Tibial artery (tissue), 4 donors: ENCODE data around the gene CYTIP.

Experiments used
- DNase-seq, 2 donors: peaks; one replicate each; pipeline ENCODE4 v3.0.0-alpha.2; 2019
- H3K27ac ChIP-seq, 2 donors: fragments of 200-600 bp; sonication (generic) in 1 of 2; 1 replicate in 1 of 2; 2 replicates in 1 of 2; pipeline ENCODE4 v1.5.1; 2018 to 2019; ENCODE audit warnings: mild to moderate bottlenecking in 1 of 2
- H3K27me3 ChIP-seq, 2 donors: fragments of 200-600 bp; sonication (generic) in 1 of 2; one replicate each; pipeline versions ENCODE4 v1.5.1 to v1.6.0; 2016 to 2019
- H3K36me3 ChIP-seq, 3 donors: fragments of 200-600 bp; sonication (generic) in 2 of 3; one replicate each; pipeline ENCODE4 v1.5.1; 2016 to 2019; ENCODE audit warnings: mild to moderate bottlenecking in 2 of 3
- H3K4me1 ChIP-seq, 4 donors: fragments of 200-600 bp; sonication (generic) in 2 of 4; 1 replicate in 3 of 4; 2 replicates in 1 of 4; pipeline ENCODE4 v1.5.1; 2016 to 2019
- H3K4me3 ChIP-seq, 2 donors: fragments of 200-600 bp; sonication (generic) in 1 of 2; 1 replicate in 1 of 2; 2 replicates in 1 of 2; pipeline ENCODE4 v1.5.1; 2018 to 2019; ENCODE audit warnings: mild to moderate bottlenecking in 2 of 2
- H3K9me3 ChIP-seq, 3 donors: fragments of 200-600 bp; sonication (generic) in 1 of 3; one replicate each; pipeline ENCODE4 v1.5.1; 2016 to 2019
- intact Hi-C: fragments of 100-400 bp; cut with DNase I; formaldehyde crosslinking; loops from one replicate; pipeline ENCODE4 v1.15.0; 2023; ENCODE audit warnings: low total_unique reads
- TF ChIP-seq, protein P1 (sequence below), 2 experiments: fragments of 200-600 bp in 1 of 2; fragments of 450-650 bp in 1 of 2; IDR thresholded peaks; one replicate each; pipeline ENCODE4 v1.5.1; 2017 to 2019; ENCODE audit warnings: antibody characterized with exemption in 2 of 2, mild to moderate bottlenecking in 1 of 2, moderate library complexity in 1 of 2

CYTIP gene

DNA sequence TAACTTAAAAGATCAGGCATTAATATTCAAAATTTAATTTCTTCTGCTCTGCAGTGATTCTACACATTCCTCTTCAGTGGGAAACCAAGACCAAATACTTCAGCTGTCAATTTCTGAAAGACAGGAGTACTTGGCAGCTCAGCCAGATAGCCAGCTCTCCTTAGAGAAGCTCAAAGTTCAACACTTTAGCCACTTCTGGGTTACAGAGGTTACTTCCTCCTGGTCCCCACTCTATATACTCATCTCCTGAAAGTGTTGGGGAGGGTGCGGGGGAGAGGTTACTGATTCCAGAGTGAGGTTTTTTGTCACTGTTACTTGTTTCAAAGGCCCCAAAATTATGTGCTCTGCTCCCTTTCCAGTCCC, 4.1 kb downstream of the CYTIP start:
- Histone ChIP-seq H3K4me3 (no peak overlapping the region), H3K27ac (no peak overlapping the region)

DNA sequence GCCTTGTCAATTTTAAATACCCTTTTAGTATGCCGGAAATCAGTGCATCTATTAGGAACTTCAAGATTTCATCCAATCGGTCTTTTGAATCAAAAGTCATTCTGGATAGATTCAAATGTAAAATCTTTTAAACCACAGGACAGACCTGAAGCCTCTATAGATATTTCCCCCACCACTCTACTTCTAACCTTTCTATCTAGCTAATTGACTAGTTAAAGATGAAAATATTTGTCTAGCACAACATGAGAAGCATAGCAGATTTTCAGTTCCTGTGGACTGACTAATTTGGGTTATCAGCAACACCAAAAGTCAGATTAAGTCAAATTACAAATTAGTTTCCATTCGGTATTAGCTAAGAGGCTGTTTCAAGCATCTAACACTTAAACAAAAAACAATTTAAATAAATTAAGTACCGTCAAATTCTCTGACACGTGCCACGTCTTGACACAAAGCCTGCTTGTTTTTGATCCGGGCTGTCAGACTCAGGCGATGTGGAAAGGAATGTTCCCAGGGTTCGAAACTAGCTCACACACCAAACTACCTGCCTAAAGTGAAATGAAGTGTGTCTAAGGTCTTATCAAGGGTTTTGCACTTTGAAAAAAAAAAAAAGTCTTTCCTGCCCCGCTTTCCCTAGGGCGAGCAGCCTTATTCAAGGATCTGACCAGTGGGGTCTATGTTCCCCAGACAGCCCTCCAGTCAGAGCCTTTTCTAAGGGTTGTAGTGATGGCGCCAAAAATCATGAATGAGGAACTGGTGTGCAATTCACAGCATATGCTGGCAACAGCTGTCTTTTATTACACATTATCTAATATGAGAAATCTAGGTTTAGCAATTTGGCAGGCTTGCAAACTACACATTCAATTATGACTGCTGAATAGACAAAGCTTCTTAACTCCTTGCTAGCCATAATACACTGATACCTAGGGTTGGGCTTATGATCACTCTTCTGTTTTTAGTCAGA, 4.7 kb downstream of the CYTIP start:
- Histone ChIP-seq H3K27ac (no peak overlapping the region), H3K27me3 (no peaks in the 10 kb centered on the region), H3K4me3 (no peak overlapping the region), H3K36me3 (no peaks in the 10 kb centered on the region), H3K9me3 (no peaks in the 10 kb centered on the region), H3K4me1 (peaks cover 0 to 27% (median 8%) of the 10 kb centered on the region in 4 donors)
- no peak for DNase-seq
- TF ChIP-seq, protein P1, sequence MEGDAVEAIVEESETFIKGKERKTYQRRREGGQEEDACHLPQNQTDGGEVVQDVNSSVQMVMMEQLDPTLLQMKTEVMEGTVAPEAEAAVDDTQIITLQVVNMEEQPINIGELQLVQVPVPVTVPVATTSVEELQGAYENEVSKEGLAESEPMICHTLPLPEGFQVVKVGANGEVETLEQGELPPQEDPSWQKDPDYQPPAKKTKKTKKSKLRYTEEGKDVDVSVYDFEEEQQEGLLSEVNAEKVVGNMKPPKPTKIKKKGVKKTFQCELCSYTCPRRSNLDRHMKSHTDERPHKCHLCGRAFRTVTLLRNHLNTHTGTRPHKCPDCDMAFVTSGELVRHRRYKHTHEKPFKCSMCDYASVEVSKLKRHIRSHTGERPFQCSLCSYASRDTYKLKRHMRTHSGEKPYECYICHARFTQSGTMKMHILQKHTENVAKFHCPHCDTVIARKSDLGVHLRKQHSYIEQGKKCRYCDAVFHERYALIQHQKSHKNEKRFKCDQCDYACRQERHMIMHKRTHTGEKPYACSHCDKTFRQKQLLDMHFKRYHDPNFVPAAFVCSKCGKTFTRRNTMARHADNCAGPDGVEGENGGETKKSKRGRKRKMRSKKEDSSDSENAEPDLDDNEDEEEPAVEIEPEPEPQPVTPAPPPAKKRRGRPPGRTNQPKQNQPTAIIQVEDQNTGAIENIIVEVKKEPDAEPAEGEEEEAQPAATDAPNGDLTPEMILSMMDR (IDR thresholded peaks at IDR 0.05), result no peak
- intact Hi-C loops, result no loop called here

More for the DNA sequence above, 4.1 kb downstream of the CYTIP start:
- TF ChIP-seq, protein P1 (IDR thresholded peaks at IDR 0.05), result no peak
- intact Hi-C loops, result no loop called here
- Histone ChIP-seq H3K36me3 (no peaks in the 10 kb centered on the region), H3K4me1 (peaks cover 0 to 21% (median 3%) of the 10 kb centered on the region in 4 donors), H3K9me3 (no peaks in the 10 kb centered on the region), H3K27me3 (no peaks in the 10 kb centered on the region)
- no peak for DNase-seq

DNA sequence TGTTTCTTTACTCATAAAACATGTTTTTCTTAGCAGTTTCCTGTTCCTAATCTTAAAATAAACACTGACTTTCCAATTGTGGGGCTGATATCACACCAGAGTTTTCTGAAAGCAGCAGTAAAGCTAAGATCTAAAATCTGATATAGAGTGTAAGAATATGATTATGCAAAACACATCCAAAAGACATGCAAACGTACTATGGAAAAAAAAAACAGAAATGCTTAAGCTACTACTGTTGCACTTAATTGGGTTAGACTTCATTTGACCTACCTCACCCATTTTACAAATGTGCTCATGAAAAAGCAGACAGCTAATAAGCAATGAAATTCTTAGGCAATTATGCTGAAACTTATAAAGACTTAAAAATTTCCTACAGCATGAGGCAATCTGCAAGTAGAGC, 10.5 kb downstream of the CYTIP start:
- H3K27me3 ChIP-seq, result no peaks in the 10 kb centered on the region
- no peak overlapping the region for H3K4me3 ChIP-seq
- H3K27ac ChIP-seq, result peak overlapping the region in 1 of 2 donors; percentile 54
- DNase-seq, result no peak
- intact Hi-C loops, result no loop called here
- H3K9me3 ChIP-seq, result no peaks in the 10 kb centered on the region
- TF ChIP-seq, protein P1 (IDR thresholded peaks at IDR 0.05), result no peak
- H3K4me1 ChIP-seq, result peaks cover 0 to 39% (median 15%) of the 10 kb centered on the region in 4 donors
- no peaks in the 10 kb centered on the region for H3K36me3 ChIP-seq

DNA sequence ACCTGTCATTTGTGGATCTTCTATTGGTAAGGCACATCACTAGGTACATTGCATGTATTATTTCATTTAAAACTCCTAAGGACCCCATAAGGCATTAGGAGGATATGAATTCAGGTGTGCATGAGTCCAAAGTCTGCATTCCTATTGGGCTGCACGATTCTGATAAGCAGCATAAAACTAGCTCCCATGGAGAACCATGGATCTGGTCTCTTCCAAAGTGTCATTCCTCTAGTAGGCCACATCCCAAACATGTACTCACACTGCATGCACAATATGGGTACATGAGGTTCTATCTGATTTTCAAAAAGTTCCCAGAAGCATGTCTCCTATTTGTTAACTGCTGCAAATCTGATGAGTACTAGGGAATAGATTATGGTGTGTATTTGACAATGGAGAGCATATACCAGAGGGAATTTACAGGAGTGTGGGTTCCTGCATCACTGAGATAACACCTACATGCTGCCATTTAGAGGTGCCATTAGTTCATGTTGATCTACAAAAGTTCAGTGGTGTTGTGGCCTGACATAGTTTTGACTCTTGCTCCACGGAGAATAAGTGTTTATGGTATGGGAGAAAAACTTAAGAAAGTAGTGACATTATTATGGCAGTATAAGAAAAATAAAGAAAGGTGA, 11.3 kb downstream of the CYTIP start:
- peak overlapping the region in 1 of 2 donors; percentile 54 for H3K27ac ChIP-seq
- no peak for DNase-seq
- intact Hi-C loops, result no loop called here
- H3K27me3 ChIP-seq, result no peaks in the 10 kb centered on the region
- TF ChIP-seq, protein P1 (IDR thresholded peaks at IDR 0.05), result no peak
- H3K4me3 ChIP-seq, result no peak overlapping the region
- H3K4me1 ChIP-seq, result peaks cover 0 to 44% (median 15%) of the 10 kb centered on the region in 4 donors
- H3K36me3 ChIP-seq, result no peaks in the 10 kb centered on the region
- H3K9me3 ChIP-seq, result no peaks in the 10 kb centered on the region

DNA sequence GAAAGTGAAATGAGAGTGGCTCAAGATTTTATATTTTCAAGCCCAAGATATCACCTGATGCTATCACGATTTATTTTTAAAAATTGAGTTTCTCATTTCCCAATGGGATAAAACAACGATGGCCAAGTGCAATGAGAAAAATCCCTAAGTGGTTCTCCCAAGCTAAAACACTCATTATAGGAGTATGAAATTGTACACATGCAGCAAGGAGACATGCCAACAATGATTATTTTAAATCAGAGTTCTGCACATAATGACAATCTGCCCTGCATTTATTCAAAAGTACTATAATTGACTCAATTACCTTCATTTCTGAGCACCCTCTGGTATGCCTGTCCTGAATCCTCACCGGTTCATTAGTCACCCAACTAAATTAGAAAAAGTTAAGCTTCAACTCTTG, 12.7 kb downstream of the CYTIP start:
- peaks cover 0 to 6% (median 0%) of the 10 kb centered on the region in 3 donors for H3K9me3 ChIP-seq
- H3K4me3 ChIP-seq, result no peak overlapping the region
- peaks cover 0 to 44% (median 15%) of the 10 kb centered on the region in 4 donors for H3K4me1 ChIP-seq
- no peak for DNase-seq
- H3K27ac ChIP-seq, result no peak overlapping the region
- intact Hi-C loops, result no loop called here
- H3K36me3 ChIP-seq, result no peaks in the 10 kb centered on the region
- no peaks in the 10 kb centered on the region for H3K27me3 ChIP-seq
- TF ChIP-seq, protein P1 (IDR thresholded peaks at IDR 0.05), result no peak
